IMR-90 (cell line): Measurements from ENCODE around the gene DYNC2LI1. TPM values are rescaled to one million over a fixed set of nuclear protein-coding genes. Genes with fewer than 3 reads are reported as not detected.

Source experiments
- ATAC-seq: fragments of 200-7000 bp; cut with Tn5 transposase; 2 replicates; pipeline ENCODE4 v1.9.1; 2020; ENCODE audit warnings: low read depth, mild to moderate bottlenecking, moderate library complexity
- BruUV-seq: library from RNA; stranded (reverse); fragments of 400-500 nt; replicated peaks from 2 replicates; lab custom pipeline; 2021; lab: Mats Ljungman, UMichigan
- CTCF ChIA-PET: fragments of 300-600 bp; formaldehyde crosslinking; extraction: SDS; loops from one replicate; lab custom pipeline; 2021; ENCODE audit warnings: antibody characterized with exemption; lab: Yijun Ruan, JAX
- POLR2A ChIA-PET: fragments of 300-600 bp; sonication (Branson Sonifier 250); formaldehyde crosslinking; loops from one replicate; lab custom pipeline; 2022; ENCODE audit warnings: antibody characterized with exemption; ENCODE audit not compliant: unreplicated experiment; lab: Charles Lee
- DNase-seq: peaks from one replicate; pipeline ENCODE4 v3.0.0; 2013
- H2AFZ ChIP-seq: replicated peaks from 2 replicates; pipeline ENCODE3; 2013; ENCODE audit warnings: low read length, mild to moderate bottlenecking; ENCODE audit not compliant: poor library complexity
- H2AK5ac ChIP-seq: 2 replicates; pipeline ENCODE4 v1.6.1; 2013; ENCODE audit warnings: low read depth, low read length, inconsistent platforms
- H2AK9ac ChIP-seq: replicated peaks from 2 replicates; pipeline ENCODE3; 2013; ENCODE audit warnings: mild to moderate bottlenecking, low read depth, low read length, moderate library complexity; ENCODE audit not compliant: poor library complexity
- H2BK120ac ChIP-seq: 2 replicates; pipeline ENCODE4 v1.6.1; 2013; ENCODE audit warnings: low read depth, low read length, inconsistent platforms
- H2BK15ac ChIP-seq: 3 replicates; pipeline ENCODE4 v1.6.1; 2013; ENCODE audit warnings: low read depth, low read length, inconsistent platforms
- H2BK20ac ChIP-seq: 2 replicates; pipeline ENCODE4 v1.6.1; 2013; ENCODE audit warnings: low read depth, mild to moderate bottlenecking, inconsistent platforms, low read length, moderate library complexity
- H2BK5ac ChIP-seq: 2 replicates; pipeline ENCODE4 v1.6.1; 2013; ENCODE audit warnings: mild to moderate bottlenecking, low read depth, low read length, inconsistent platforms; ENCODE audit not compliant: poor library complexity, severe bottlenecking
- H3K14ac ChIP-seq: replicated peaks from 2 replicates; pipeline ENCODE4 v1.6.1; 2013; ENCODE audit warnings: low read depth, low read length, inconsistent platforms
- H3K18ac ChIP-seq: 2 replicates; pipeline ENCODE4 v1.6.1; 2013; ENCODE audit warnings: low read depth, low read length, control low read depth
- H3K23ac ChIP-seq: 2 replicates; pipeline ENCODE4 v1.6.1; 2013; ENCODE audit warnings: low read depth, low read length, inconsistent platforms
- H3K27ac ChIP-seq: 2 replicates; pipeline ENCODE4 v1.5.1; 2013; ENCODE audit warnings: mild to moderate bottlenecking, control low read depth, low read length; ENCODE audit not compliant: insufficient read depth
- H3K27me3 ChIP-seq: 2 replicates; pipeline ENCODE4 v1.6.1; 2013; ENCODE audit warnings: low read length; ENCODE audit not compliant: control insufficient read depth, insufficient read depth
- H3K36me3 ChIP-seq: 2 replicates; pipeline ENCODE4 v1.6.1; 2013; ENCODE audit warnings: low read length, mixed read lengths; ENCODE audit not compliant: control insufficient read depth, insufficient read depth
- H3K4ac ChIP-seq: 2 replicates; pipeline ENCODE4 v1.6.1; 2013; ENCODE audit warnings: low read depth, low read length, inconsistent platforms
- H3K4me1 ChIP-seq: 2 replicates; pipeline ENCODE4 v1.6.1; 2013; ENCODE audit warnings: low read length, mixed read lengths; ENCODE audit not compliant: control insufficient read depth, insufficient read depth
- H3K4me2 ChIP-seq: 2 replicates; pipeline ENCODE4 v1.6.1; 2013; ENCODE audit warnings: low read depth, mild to moderate bottlenecking, control low read depth, low read length, moderate library complexity
- H3K4me3 ChIP-seq: 2 replicates; pipeline ENCODE4 v1.5.1; 2013; ENCODE audit warnings: low read depth, mild to moderate bottlenecking, control low read depth, low read length, moderate library complexity; ENCODE audit not compliant: insufficient read depth
- H3K56ac ChIP-seq: 2 replicates; pipeline ENCODE4 v1.6.1; 2013; ENCODE audit warnings: low read length, inconsistent platforms; ENCODE audit not compliant: insufficient read depth; ENCODE audit errors: extremely low read depth
- H3K79me1 ChIP-seq, 2 experiments: 2 replicates each; pipeline ENCODE4 v1.6.1; 2013; ENCODE audit warnings: low read length in 2 of 2, inconsistent platforms in 1 of 2, low read depth in 1 of 2
- H3K9ac ChIP-seq: 2 replicates; pipeline ENCODE4 v1.6.1; 2013; ENCODE audit warnings: low read depth, low read length, control low read depth
- H3K9me1 ChIP-seq: 2 replicates; pipeline ENCODE4 v1.6.1; 2013; ENCODE audit warnings: low read length, inconsistent platforms; ENCODE audit not compliant: insufficient read depth
- H3K9me3 ChIP-seq: 2 replicates; pipeline ENCODE4 v1.6.1; 2013; ENCODE audit warnings: low read length; ENCODE audit not compliant: control insufficient read depth, insufficient read depth
- H4K20me1 ChIP-seq: 2 replicates; pipeline ENCODE4 v1.6.1; 2013; ENCODE audit warnings: low read length, inconsistent platforms; ENCODE audit not compliant: insufficient read depth
- H4K5ac ChIP-seq: 2 replicates; pipeline ENCODE4 v1.6.1; 2013; ENCODE audit warnings: mild to moderate bottlenecking, low read depth, low read length, control low read depth
- H4K8ac ChIP-seq, 2 experiments: 2 replicates each; pipeline ENCODE4 v1.6.1; 2013; ENCODE audit warnings: low read depth in 2 of 2, low read length in 2 of 2, control low read depth in 1 of 2, inconsistent platforms in 1 of 2
- H4K91ac ChIP-seq: 2 replicates; pipeline ENCODE4 v1.6.1; 2013; ENCODE audit warnings: low read depth, low read length, inconsistent platforms; ENCODE audit not compliant: insufficient read depth
- BHLHE40 ChIP-seq: fragments of 150-350 bp; IDR thresholded peaks from 2 replicates; pipeline ENCODE4 v1.6.1; 2016; ENCODE audit warnings: mild to moderate bottlenecking, low read depth, low read length
- CEBPB ChIP-seq: IDR thresholded peaks from 2 replicates; pipeline ENCODE4 v1.6.1; 2012; ENCODE audit warnings: low read depth, low read length, improper control_type of control experiment
- CHD1 ChIP-seq: IDR thresholded peaks from 2 replicates; pipeline ENCODE4 v1.6.1; 2012; ENCODE audit warnings: low read depth, low read length, improper control_type of control experiment
- FOS ChIP-seq: fragments of 150-350 bp; IDR thresholded peaks from 2 replicates; pipeline ENCODE4 v1.6.1; 2016; ENCODE audit warnings: low read depth, low read length
- POLR2A ChIP-seq: IDR thresholded peaks from 2 replicates; pipeline ENCODE4 v1.6.1; 2012; ENCODE audit warnings: mild to moderate bottlenecking, low read depth, low read length
- RCOR1 ChIP-seq: IDR thresholded peaks from 2 replicates; pipeline ENCODE4 v1.6.1; 2012; ENCODE audit warnings: mild to moderate bottlenecking, low read length, improper control_type of control experiment; ENCODE audit not compliant: insufficient replicate concordance
- dilution Hi-C: fragments of 300-500 bp; cut with HindIII; formaldehyde crosslinking; loops from one replicate; pipeline ENCODE4 v1.14.3; 2018; ENCODE audit warnings: low sequenced_read_pairs; ENCODE audit not compliant: unreplicated experiment
- in situ Hi-C: fragments of 300-500 bp; cut with MboI; formaldehyde crosslinking; loops from 3 replicates; pipeline ENCODE4 v1.14.3; 2019; ENCODE audit warnings: low sequenced_read_pairs, inconsistent platforms, mixed read lengths
- intact Hi-C: fragments of 100-400 bp; cut with micrococcal nuclease; formaldehyde crosslinking; loops from 2 replicates; pipeline ENCODE4 v1.10.0; 2022
- polyA plus RNA-seq, 3 experiments: library from polyadenylated mRNA; depleted of rRNA; stranded (reverse); fragments of >200 nt; gene quantifications; 2 replicates each; pipeline ENCODE4 v1.2.3, GENCODE V29; 2012; ENCODE audit warnings: low replicate concordance in 1 of 3
- total RNA-seq: library from RNA; depleted of rRNA; stranded (reverse); fragments of >200 nt; gene quantifications from 2 replicates; pipeline ENCODE4 v1.2.3, GENCODE V29; 2012

DYNC2LI1 gene
- total and polyA plus RNA-seq, 2 of the 4 experiments (the other 2 are of a cell fraction) = 5.2 to 10.4 TPM

DNA sequence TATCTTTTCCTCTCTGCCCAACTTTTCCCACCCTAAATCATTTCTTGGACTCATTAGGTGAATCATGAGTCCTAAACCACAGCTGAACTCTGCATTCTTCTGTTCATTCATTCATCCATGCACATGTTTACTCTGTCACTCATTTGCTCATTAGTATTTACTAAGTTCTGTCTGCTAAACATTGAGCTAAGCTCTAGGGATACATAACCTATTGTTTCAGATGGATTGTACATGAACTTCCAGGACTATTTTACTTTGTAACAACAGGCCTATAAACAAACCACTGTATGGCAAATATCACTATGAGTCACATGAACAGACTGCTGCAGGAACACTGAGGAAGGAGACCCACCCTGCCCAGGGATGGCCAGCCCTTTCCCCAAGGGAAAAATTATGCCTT is 14.6 kb upstream of the DYNC2LI1 start:
- Histone ChIP-seq H2AK5ac (no peak overlapping the region), H4K8ac (no peak overlapping the region), H4K91ac (no peak overlapping the region), H3K4me2 (peak overlapping the region; percentile 26; the same call in 1 of the 2 replicates), H3K4me1 (peaks cover 6% of the 10 kb centered on the region; the same call in 1 of the 2 replicates), H3K18ac (no peak overlapping the region), H3K36me3 (peaks cover 3% of the 10 kb centered on the region; the same call in 1 of the 2 replicates), H3K27me3 (no peaks in the 10 kb centered on the region), H3K14ac (no peak overlapping the region), H2BK20ac (no peak overlapping the region), H3K9me3 (no peaks in the 10 kb centered on the region), H3K4ac (no peak overlapping the region), H3K9me1 (no peaks in the 10 kb centered on the region; the same call in 1 of the 2 replicates), H3K79me1 (no peaks in the 10 kb centered on the region), H2BK5ac (no peak overlapping the region), H2AFZ (no peak overlapping the region), H2AK9ac (no peak overlapping the region), H4K20me1 (no peaks in the 10 kb centered on the region), H2BK120ac (no peak overlapping the region), H2BK15ac (no peak overlapping the region), H3K56ac (no peak overlapping the region), H3K4me3 (no peak overlapping the region), H3K27ac (peak overlapping the region; percentile 2; the same call in 1 of the 2 replicates), H3K9ac (no peak overlapping the region), H3K23ac (no peak overlapping the region), H4K5ac (no peak overlapping the region)
- in situ Hi-C loops (no loop called here), intact Hi-C loops (loop anchor here (5.0 kb wide), 1 partner anchor 147 kb away; no protein-coding TSS in a partner anchor), dilution Hi-C loops (no loop called here)
- DNase-seq = peak; percentile 73
- peak; percentile 81 for ATAC-seq
- ChIA-PET CTCF (interaction anchor here (0.6 kb wide), 1 partner anchor 28 kb away, joined by 3 read pairs; no protein-coding TSS in a partner anchor), POLR2A (no interaction called here)
- BruUV-seq = no TSS peak
- no peak for TF ChIP-seq POLR2A
- no peak for TF ChIP-seq RCOR1
- peak; percentile 35 for TF ChIP-seq BHLHE40
- no peak for TF ChIP-seq CEBPB
- no peak for TF ChIP-seq CHD1
- TF ChIP-seq FOS = peak; percentile 22; the same call in 1 of the 2 replicates
